Adipocyte (in vitro differentiated cells): ENCODE data around the gene SETD9.

Source experiments
- DNase-seq: peaks from one replicate; pipeline ENCODE4 v3.0.0-alpha.2; 2015; ENCODE audit warnings: low read depth
- H3K27me3 ChIP-seq: replicated peaks from 2 replicates; pipeline ENCODE4 v1.7.0; 2013; ENCODE audit warnings: mild to moderate bottlenecking, low read length, moderate library complexity; ENCODE audit not compliant: control insufficient read depth, insufficient read depth
- H3K36me3 ChIP-seq: 2 replicates; pipeline ENCODE4 v1.7.0; 2013; ENCODE audit warnings: low read length, mild to moderate bottlenecking, moderate library complexity; ENCODE audit not compliant: control insufficient read depth, insufficient read depth, severe bottlenecking
- H3K4me1 ChIP-seq: 2 replicates; pipeline ENCODE4 v1.7.0; 2013; ENCODE audit warnings: mild to moderate bottlenecking, low read length, moderate library complexity; ENCODE audit not compliant: control insufficient read depth, insufficient read depth
- H3K4me3 ChIP-seq: 2 replicates; pipeline ENCODE4 v1.7.0; 2013; ENCODE audit warnings: mild to moderate bottlenecking, low read length, moderate library complexity
- H3K9ac ChIP-seq: 2 replicates; pipeline ENCODE4 v1.7.0; 2013; ENCODE audit warnings: mild to moderate bottlenecking, low read length, moderate library complexity
- H3K9me3 ChIP-seq: 2 replicates; pipeline ENCODE4 v1.7.0; 2013; ENCODE audit warnings: mild to moderate bottlenecking, low read length, moderate library complexity; ENCODE audit not compliant: control insufficient read depth

SETD9 gene

GRCh38 chr5:56964173-56964572 is 54.8 kb downstream of the SETD9 start:
- DNase-seq = no peak

More at GRCh38 chr5:56964173-56964572, 54.8 kb downstream of the SETD9 start:
- no peaks in the 10 kb centered on the region for H3K4me1 ChIP-seq
- H3K4me3 ChIP-seq = no peak overlapping the region
- H3K27me3 ChIP-seq = peaks cover 63% of the 10 kb centered on the region
- peaks cover 2% of the 10 kb centered on the region for H3K9me3 ChIP-seq
- H3K36me3 ChIP-seq = no peaks in the 10 kb centered on the region
- no peak overlapping the region for H3K9ac ChIP-seq
